K562 (cell line): ENCODE measurements around the gene TUB. TPM values are rescaled to one million over a fixed set of nuclear protein-coding genes. Genes with fewer than 3 reads are reported as not detected.

Source experiments
- ATAC-seq: fragments of 200-7000 bp; cut with Tn5 transposase; 3 replicates; pipeline ENCODE4 v1.9.1; 2020; ENCODE audit warnings: moderate library complexity
- BruUV-seq: library from RNA; stranded (reverse); fragments of 400-500 nt; replicated peaks from 2 replicates; lab custom pipeline; 2021; lab: Mats Ljungman, UMichigan
- CTCF ChIA-PET: fragments of 300-600 bp; formaldehyde crosslinking; extraction: SDS; loops from one replicate; lab custom pipeline; 2021; ENCODE audit warnings: low intra/inter-chr PET ratio; lab: Yijun Ruan, JAX
- POLR2A ChIA-PET: fragments of 300-600, 350-650 bp; sonication (Branson Sonifier 250); formaldehyde crosslinking; extraction: SDS; loops from one replicate; lab custom pipeline; 2021; ENCODE audit warnings: antibody characterized with exemption, inconsistent platforms; lab: Yijun Ruan, JAX
- DNase-seq, 4 experiments: peaks; one replicate each; pipeline versions ENCODE4 v3.0.0 to v3.0.0-alpha.2; 2011 to 2018; ENCODE audit warnings: low spot score in 3 of 4, mixed read lengths in 3 of 4; ENCODE audit errors: extremely low read depth in 1 of 4
- FAIRE-seq: peaks from 2 replicates; lab custom pipeline; 2011; peaks lifted over from hg19 to GRCh38; lab: Jason Lieb, UNC
- H2AFZ ChIP-seq: 2 replicates; pipeline ENCODE4 v1.6.0; 2011; ENCODE audit warnings: low read depth, low read length, control low read depth, inconsistent platforms
- H3K27ac ChIP-seq: fragments of 200-600 bp; 3 replicates; pipeline ENCODE4 v1.8.0; 2011; ENCODE audit warnings: low read depth, mild to moderate bottlenecking, control low read depth, inconsistent platforms, low read length, moderate library complexity, mixed read lengths; ENCODE audit errors: extremely low read depth
- H3K27me3 ChIP-seq, 2 experiments: fragments of 300-600 bp in 1 of 2; 2 replicates in 1 of 2; 3 replicates in 1 of 2; pipeline versions ENCODE4 v1.6.0 to v1.8.0; 2011; ENCODE audit warnings: inconsistent platforms in 2 of 2, low read length in 2 of 2, mild to moderate bottlenecking in 1 of 2, mixed read lengths in 1 of 2, moderate library complexity in 1 of 2; ENCODE audit not compliant: control insufficient read depth in 2 of 2, insufficient read depth in 2 of 2
- H3K36me3 ChIP-seq: fragments of 300-600 bp; 3 replicates; pipeline ENCODE4 v1.8.0; 2011; ENCODE audit warnings: mild to moderate bottlenecking, low read length, inconsistent platforms; ENCODE audit not compliant: control insufficient read depth, insufficient read depth
- H3K4me1 ChIP-seq, 2 experiments: fragments of 200-600 bp in 1 of 2; replicated peaks in 1 of 2; 2 replicates in 1 of 2; 3 replicates in 1 of 2; pipeline versions ENCODE4 v1.5.1 to v1.8.0; 2011; ENCODE audit warnings: inconsistent platforms in 2 of 2, low read length in 2 of 2, mild to moderate bottlenecking in 1 of 2, mixed read lengths in 1 of 2, moderate library complexity in 1 of 2; ENCODE audit not compliant: control insufficient read depth in 2 of 2, insufficient read depth in 2 of 2
- H3K4me2 ChIP-seq: 2 replicates; pipeline ENCODE4 v1.6.1; 2011; ENCODE audit warnings: low read length, control low read depth, inconsistent platforms, mixed read lengths; ENCODE audit not compliant: insufficient read depth
- H3K4me3 ChIP-seq: fragments of 200-600 bp; sonication (generic), shearing (Covaris generic); 2 replicates; pipeline ENCODE4 v1.5.1; 2016; ENCODE audit warnings: control low read depth, inconsistent platforms
- H3K79me2 ChIP-seq: fragments of 200-600 bp; 3 replicates; pipeline ENCODE4 v1.8.0; 2011; ENCODE audit warnings: low read length, inconsistent platforms; ENCODE audit not compliant: control insufficient read depth, insufficient read depth
- H3K9ac ChIP-seq, 2 experiments: 2 replicates each; pipeline versions ENCODE4 v1.6.0 to v1.6.1; 2011; ENCODE audit warnings: low read depth in 2 of 2, low read length in 2 of 2, control low read depth in 1 of 2, inconsistent platforms in 1 of 2, mild to moderate bottlenecking in 1 of 2, mixed read lengths in 1 of 2; ENCODE audit not compliant: insufficient read depth in 1 of 2
- H3K9me1 ChIP-seq: one replicate; pipeline ENCODE4 v1.6.0; 2011; ENCODE audit warnings: inconsistent platforms, mild to moderate bottlenecking, low read length, moderate library complexity; ENCODE audit not compliant: control insufficient read depth, insufficient read depth
- H3K9me3 ChIP-seq: replicated peaks from 2 replicates; pipeline ENCODE4 v1.5.1; 2011; ENCODE audit warnings: low read depth, low read length, inconsistent platforms; ENCODE audit not compliant: control insufficient read depth, insufficient read depth
- H4K20me1 ChIP-seq: replicated peaks from 2 replicates; pipeline ENCODE4 v1.6.1; 2011; ENCODE audit warnings: low read length, inconsistent platforms, mixed read lengths; ENCODE audit not compliant: control insufficient read depth, insufficient read depth
- CAMTA2 ChIP-seq: fragments of 250-450 bp; sonication (Bioruptor Pico); conservative IDR thresholded peaks from 2 replicates; pipeline ENCODE4 v1.5.1; 2022
- ETV5 ChIP-seq: sonication (generic); formaldehyde crosslinking; IDR thresholded peaks from 2 replicates; pipeline ENCODE4 v1.4.0; 2020; ENCODE audit warnings: low read depth, mild to moderate bottlenecking, missing genetic modification reagents
- KDM2B ChIP-seq: fragments of 250-450 bp; sonication (Bioruptor Pico); IDR thresholded peaks from 2 replicates; pipeline ENCODE4 v1.8.0; 2021; ENCODE audit warnings: mild to moderate bottlenecking, moderate library complexity
- MEF2D ChIP-seq: conservative IDR thresholded peaks from 2 replicates; pipeline ENCODE4 v1.6.1; 2016; ENCODE audit warnings: low read depth, missing genetic modification characterization, missing compliant biosample characterization
- RFX5 ChIP-seq: IDR thresholded peaks from 2 replicates; pipeline ENCODE4 v1.6.1; 2011; ENCODE audit warnings: low read depth, mild to moderate bottlenecking, improper control_type of control experiment, low read length
- SIRT6 ChIP-seq: IDR thresholded peaks from one replicate; pipeline ENCODE4 v1.6.1; 2012; ENCODE audit warnings: low read depth, mild to moderate bottlenecking, control low read depth, inconsistent platforms, low read length, moderate library complexity
- ZBED1 ChIP-seq: IDR thresholded peaks from 2 replicates; pipeline ENCODE4 v1.6.1; 2014
- ZBTB1 ChIP-seq: sonication (generic); formaldehyde crosslinking; IDR thresholded peaks from 2 replicates; pipeline ENCODE4 v1.8.1; 2023; ENCODE audit warnings: missing genetic modification reagents, low read depth, mild to moderate bottlenecking, borderline replicate concordance
- ZBTB7A ChIP-seq: IDR thresholded peaks from 2 replicates; pipeline ENCODE4 v1.6.1; 2011; ENCODE audit warnings: low read depth, mild to moderate bottlenecking, low read length, moderate library complexity, borderline replicate concordance; ENCODE audit not compliant: control insufficient read depth
- ZNF41 ChIP-seq: fragments of 250-450 bp; sonication (Bioruptor Pico); conservative IDR thresholded peaks from 2 replicates; pipeline ENCODE4 v1.4.0; 2020; ENCODE audit warnings: mild to moderate bottlenecking
- ZZZ3 ChIP-seq: fragments of 450-650 bp; IDR thresholded peaks from 2 replicates; pipeline ENCODE4 v1.6.1; 2016; ENCODE audit warnings: antibody characterized with exemption, mild to moderate bottlenecking, moderate library complexity
- WGBS: fragments of 100-300 bp; shearing (Covaris generic); methylation state at CpG from one replicate; pipeline ENCODE4 v1.1.6; 2016; ENCODE audit warnings: low coverage, mixed read lengths; ENCODE audit not compliant: insufficient coverage; ENCODE audit errors: missing lambda C conversion rate; 5-methylcytosine and 5-hydroxymethylcytosine counted together
- in situ Hi-C: fragments of 300-500 bp; cut with MboI; formaldehyde crosslinking; loops from 4 replicates; pipeline ENCODE4 v1.15.0; 2018; ENCODE audit warnings: inconsistent platforms, mixed read lengths
- intact Hi-C: fragments of 100-400 bp; cut with micrococcal nuclease; formaldehyde crosslinking; loops from 2 replicates; pipeline ENCODE4 v1.14.2; 2022
- polyA plus RNA-seq, 8 experiments: library from polyadenylated mRNA; depleted of rRNA in 4 of 8; stranded (reverse) in 5 of 8; unstranded in 3 of 8; fragments of >200 nt; fragmentation: Nextera tagmentation in 2 of 8; fragmentation: Illumina TruSeq in 1 of 8; extraction: Ambion mirVana in 2 of 8; extraction: Trizol in 1 of 8; gene quantifications; 2 replicates each; pipeline versions ENCODE4 v1.2.1 to v1.2.3, GENCODE V29; 2011 to 2014; ENCODE audit warnings: inconsistent platforms in 1 of 8, missing spikeins in 1 of 8
- total RNA-seq, 7 experiments: library from RNA; depleted of rRNA in 6 of 7; stranded (reverse); fragments of >200 nt in 6 of 7; fragmentation: Illumina TruSeq in 2 of 7; extraction: Trizol in 2 of 7; gene quantifications; 2 replicates each; pipeline versions ENCODE4 v1.2.1 to v1.2.3, GENCODE V29; 2011 to 2021; ENCODE audit warnings: low replicate concordance in 1 of 7
- TF ChIP-seq, protein P1 (sequence below): fragments of 450-650 bp; IDR thresholded peaks from 2 replicates; pipeline ENCODE4 v1.6.1; 2018; ENCODE audit warnings: mild to moderate bottlenecking, low read depth; ENCODE audit not compliant: partially characterized antibody
- TF ChIP-seq, protein P2 (sequence below): sonication (generic); formaldehyde crosslinking; IDR thresholded peaks from 2 replicates; pipeline ENCODE4 v1.9.0; 2022; ENCODE audit warnings: mild to moderate bottlenecking, missing genetic modification reagents
- TF ChIP-seq, protein P3 (sequence below): fragments of 450-650 bp; IDR thresholded peaks from 2 replicates; pipeline ENCODE4 v1.6.1; 2016; ENCODE audit warnings: low read depth

Gene TUB
- total and polyA plus RNA-seq, 9 of the 15 experiments (the other 6 are each of a cell fraction or from before 2014, with no cell fraction given): not detected

DNA sequence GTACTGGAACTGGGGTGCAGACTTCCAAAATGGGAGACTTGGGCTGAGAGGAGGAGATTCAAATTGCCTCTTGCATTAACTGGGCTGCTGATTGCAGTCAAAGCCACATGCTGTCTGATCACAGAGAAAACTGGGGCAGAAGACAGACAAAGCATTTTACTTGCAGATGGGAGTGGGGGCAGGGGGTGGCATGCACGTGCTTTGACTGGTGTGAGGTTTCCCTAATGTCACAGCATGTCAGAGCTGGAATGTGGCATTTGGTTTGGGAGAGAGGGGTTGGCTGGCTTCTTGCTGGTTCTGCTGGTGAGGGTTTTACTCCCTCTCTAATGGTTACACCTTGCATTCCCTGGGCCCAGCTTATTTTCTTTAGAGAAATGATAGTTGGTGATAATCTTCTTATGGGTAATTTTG, 2.9 kb downstream of the TUB start:
- ChIA-PET POLR2A (no interaction called here), CTCF (no interaction called here)
- intact Hi-C loops (no loop called here), in situ Hi-C loops (no loop called here)
- H3K79me2 ChIP-seq: no peaks in the 10 kb centered on the region
- FAIRE-seq: no peak
- H4K20me1 ChIP-seq: no peaks in the 10 kb centered on the region
- no peak for ATAC-seq
- no peak overlapping the region for H3K27ac ChIP-seq
- no peaks in the 10 kb centered on the region for H3K36me3 ChIP-seq
- no peak overlapping the region for H3K4me3 ChIP-seq
- H3K27me3 ChIP-seq: peaks cover 0 to 66% of the 10 kb centered on the region in 2 experiments; a peak in 3 of 5 replicates
- H3K9me1 ChIP-seq: no peaks in the 10 kb centered on the region
- DNase-seq: no peak
- H2AFZ ChIP-seq: no peak overlapping the region
- WGBS: 0% methylated on average over 1 of the region's 1 CpG
- no peak overlapping the region for H3K9ac ChIP-seq
- no peak overlapping the region for H3K4me2 ChIP-seq
- no TSS peak for BruUV-seq
- H3K9me3 ChIP-seq: no peaks in the 10 kb centered on the region
- H3K4me1 ChIP-seq: no peaks in the 10 kb centered on the region
- TF ChIP-seq, protein P1, sequence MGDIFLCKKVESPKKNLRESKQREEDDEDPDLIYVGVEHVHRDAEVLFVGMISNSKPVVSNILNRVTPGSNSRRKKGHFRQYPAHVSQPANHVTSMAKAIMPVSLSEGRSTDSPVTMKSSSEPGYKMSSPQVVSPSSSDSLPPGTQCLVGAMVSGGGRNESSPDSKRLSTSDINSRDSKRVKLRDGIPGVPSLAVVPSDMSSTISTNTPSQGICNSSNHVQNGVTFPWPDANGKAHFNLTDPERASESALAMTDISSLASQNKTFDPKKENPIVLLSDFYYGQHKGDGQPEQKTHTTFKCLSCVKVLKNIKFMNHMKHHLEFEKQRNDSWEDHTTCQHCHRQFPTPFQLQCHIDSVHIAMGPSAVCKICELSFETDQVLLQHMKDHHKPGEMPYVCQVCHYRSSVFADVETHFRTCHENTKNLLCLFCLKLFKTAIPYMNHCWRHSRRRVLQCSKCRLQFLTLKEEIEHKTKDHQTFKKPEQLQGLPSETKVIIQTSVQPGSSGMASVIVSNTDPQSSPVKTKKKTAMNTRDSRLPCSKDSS: no peak
- no peak for TF ChIP-seq CAMTA2
- TF ChIP-seq ETV5 (CRISPR knock-in tag): no peak
- no peak for TF ChIP-seq ZBED1
- TF ChIP-seq RFX5: no peak
- no peak for TF ChIP-seq ZBTB7A
- TF ChIP-seq, protein P2, sequence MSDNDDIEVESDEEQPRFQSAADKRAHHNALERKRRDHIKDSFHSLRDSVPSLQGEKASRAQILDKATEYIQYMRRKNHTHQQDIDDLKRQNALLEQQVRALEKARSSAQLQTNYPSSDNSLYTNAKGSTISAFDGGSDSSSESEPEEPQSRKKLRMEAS (CRISPR knock-in tag): no peak
- no peak for TF ChIP-seq ZZZ3
- no peak for TF ChIP-seq MEF2D
- no peak for TF ChIP-seq KDM2B
- no peak for TF ChIP-seq ZBTB1 (CRISPR knock-in tag)
- no peak for TF ChIP-seq ZNF41 (CRISPR knock-in tag)
- no peak for TF ChIP-seq SIRT6
- TF ChIP-seq, protein P3, sequence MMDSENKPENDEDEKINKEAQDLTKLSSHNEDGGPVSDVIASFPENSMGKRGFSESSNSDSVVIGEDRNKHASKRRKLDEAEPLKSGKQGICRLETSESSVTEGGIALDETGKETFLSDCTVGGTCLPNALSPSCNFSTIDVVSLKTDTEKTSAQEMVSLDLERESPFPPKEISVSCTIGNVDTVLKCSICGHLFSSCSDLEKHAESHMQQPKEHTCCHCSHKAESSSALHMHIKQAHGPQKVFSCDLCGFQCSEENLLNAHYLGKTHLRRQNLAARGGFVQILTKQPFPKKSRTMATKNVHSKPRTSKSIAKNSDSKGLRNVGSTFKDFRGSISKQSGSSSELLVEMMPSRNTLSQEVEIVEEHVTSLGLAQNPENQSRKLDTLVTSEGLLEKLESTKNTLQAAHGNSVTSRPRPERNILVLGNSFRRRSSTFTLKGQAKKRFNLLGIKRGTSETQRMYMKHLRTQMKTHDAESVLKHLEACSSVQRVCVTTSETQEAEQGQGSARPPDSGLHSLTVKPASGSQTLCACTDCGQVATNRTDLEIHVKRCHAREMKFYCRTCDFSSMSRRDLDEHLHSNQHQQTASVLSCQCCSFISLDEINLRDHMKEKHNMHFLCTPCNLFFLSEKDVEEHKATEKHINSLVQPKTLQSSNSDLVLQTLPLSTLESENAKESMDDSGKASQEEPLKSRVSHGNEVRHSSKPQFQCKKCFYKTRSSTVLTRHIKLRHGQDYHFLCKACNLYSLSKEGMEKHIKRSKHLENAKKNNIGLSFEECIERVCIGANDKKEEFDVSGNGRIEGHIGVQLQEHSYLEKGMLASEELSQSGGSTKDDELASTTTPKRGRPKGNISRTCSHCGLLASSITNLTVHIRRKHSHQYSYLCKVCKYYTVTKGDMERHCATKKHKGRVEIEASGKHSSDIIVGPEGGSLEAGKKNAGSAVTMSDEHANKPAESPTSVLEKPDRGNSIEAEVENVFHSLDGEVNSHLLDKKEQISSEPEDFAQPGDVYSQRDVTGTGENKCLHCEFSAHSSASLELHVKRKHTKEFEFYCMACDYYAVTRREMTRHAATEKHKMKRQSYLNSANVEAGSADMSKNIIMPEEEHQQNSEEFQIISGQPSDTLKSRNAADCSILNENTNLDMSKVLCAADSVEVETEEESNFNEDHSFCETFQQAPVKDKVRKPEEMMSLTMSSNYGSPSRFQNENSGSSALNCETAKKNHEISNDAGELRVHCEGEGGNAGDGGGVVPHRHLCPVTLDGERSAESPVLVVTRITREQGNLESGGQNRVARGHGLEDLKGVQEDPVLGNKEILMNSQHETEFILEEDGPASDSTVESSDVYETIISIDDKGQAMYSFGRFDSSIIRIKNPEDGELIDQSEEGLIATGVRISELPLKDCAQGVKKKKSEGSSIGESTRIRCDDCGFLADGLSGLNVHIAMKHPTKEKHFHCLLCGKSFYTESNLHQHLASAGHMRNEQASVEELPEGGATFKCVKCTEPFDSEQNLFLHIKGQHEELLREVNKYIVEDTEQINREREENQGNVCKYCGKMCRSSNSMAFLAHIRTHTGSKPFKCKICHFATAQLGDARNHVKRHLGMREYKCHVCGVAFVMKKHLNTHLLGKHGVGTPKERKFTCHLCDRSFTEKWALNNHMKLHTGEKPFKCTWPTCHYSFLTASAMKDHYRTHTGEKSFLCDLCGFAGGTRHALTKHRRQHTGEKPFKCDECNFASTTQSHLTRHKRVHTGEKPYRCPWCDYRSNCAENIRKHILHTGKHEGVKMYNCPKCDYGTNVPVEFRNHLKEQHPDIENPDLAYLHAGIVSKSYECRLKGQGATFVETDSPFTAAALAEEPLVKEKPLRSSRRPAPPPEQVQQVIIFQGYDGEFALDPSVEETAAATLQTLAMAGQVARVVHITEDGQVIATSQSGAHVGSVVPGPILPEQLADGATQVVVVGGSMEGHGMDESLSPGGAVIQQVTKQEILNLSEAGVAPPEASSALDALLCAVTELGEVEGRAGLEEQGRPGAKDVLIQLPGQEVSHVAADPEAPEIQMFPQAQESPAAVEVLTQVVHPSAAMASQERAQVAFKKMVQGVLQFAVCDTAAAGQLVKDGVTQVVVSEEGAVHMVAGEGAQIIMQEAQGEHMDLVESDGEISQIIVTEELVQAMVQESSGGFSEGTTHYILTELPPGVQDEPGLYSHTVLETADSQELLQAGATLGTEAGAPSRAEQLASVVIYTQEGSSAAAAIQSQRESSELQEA: no peak
